GM23338 (cell line): Measurements from ENCODE around the gene ERRFI1.

Experiments used
- CREB1 ChIP-seq: fragments of 250-450 bp; sonication (Bioruptor Pico); IDR thresholded peaks from 2 replicates; pipeline ENCODE4 v1.5.0; 2020; ENCODE audit warnings: low read depth, mild to moderate bottlenecking, moderate library complexity
- CTCF ChIP-seq, 2 experiments: fragments of 200-600 bp in 1 of 2; sonication (generic) in 1 of 2; conservative IDR thresholded peaks; 2 replicates each; pipeline versions ENCODE4 v1.5.1 to v1.6.1; 2016 to 2017; ENCODE audit warnings: antibody characterized with exemption in 2 of 2, low read depth in 2 of 2, mild to moderate bottlenecking in 2 of 2, moderate library complexity in 1 of 2
- EZH2 ChIP-seq: fragments of 200-600 bp; sonication (generic); IDR thresholded peaks from one replicate; pipeline ENCODE4 v1.8.0; 2017; ENCODE audit warnings: antibody characterized with exemption, mild to moderate bottlenecking, low read depth; ENCODE audit not compliant: unreplicated experiment
- EZH2phosphoT487 ChIP-seq: fragments of 200-600 bp; sonication (generic); IDR thresholded peaks from one replicate; pipeline ENCODE4 v1.8.1; 2018; ENCODE audit warnings: antibody characterized with exemption; ENCODE audit not compliant: unreplicated experiment
- JUNB ChIP-seq: IDR thresholded peaks from one replicate; pipeline ENCODE4 v1.6.1; 2016; ENCODE audit warnings: antibody characterized with exemption; ENCODE audit not compliant: unreplicated experiment
- POLR2AphosphoS5 ChIP-seq: IDR thresholded peaks from 2 replicates; pipeline ENCODE4 v1.6.1; 2016; ENCODE audit warnings: antibody characterized with exemption, low read depth
- REST ChIP-seq: IDR thresholded peaks from one replicate; pipeline ENCODE4 v1.6.1; 2018; ENCODE audit warnings: antibody characterized with exemption; ENCODE audit not compliant: unreplicated experiment
- STAT1 ChIP-seq: IDR thresholded peaks from one replicate; pipeline ENCODE4 v1.6.1; 2016; ENCODE audit warnings: antibody characterized with exemption; ENCODE audit not compliant: unreplicated experiment
- ZNF114 ChIP-seq: fragments of 250-450 bp; sonication (Bioruptor Pico); IDR thresholded peaks from 2 replicates; pipeline ENCODE4 v1.5.0; 2020; ENCODE audit warnings: mild to moderate bottlenecking, moderate library complexity

- TF ChIP-seq CTCF (conservative IDR thresholded peaks at IDR 0.05; ENCODE audit: low read depth in 2 of 2) = no peak
- TF ChIP-seq POLR2AphosphoS5 = no peak
- TF ChIP-seq ZNF114 (CRISPR knock-in tag) = no peak
- no peak for TF ChIP-seq REST
- TF ChIP-seq CREB1 (CRISPR knock-in tag) = no peak
- no peak for TF ChIP-seq EZH2phosphoT487
- TF ChIP-seq EZH2 = no peak
- no peak for TF ChIP-seq STAT1
- TF ChIP-seq JUNB = no peak
Observed at GRCh38 chr1:8016895-8017241, 9.2 kb downstream of the ERRFI1 start.
